PC-3 (cell line): Measurements from ENCODE around the gene UMODL1.

Experiments used
- EZH2phosphoT487 ChIP-seq: fragments of 300-600 bp; sonication (generic); IDR thresholded peaks from 2 replicates; pipeline ENCODE4 v1.6.1; 2018; ENCODE audit warnings: mild to moderate bottlenecking, antibody characterized with exemption, low read length, borderline replicate concordance
- TF ChIP-seq, protein P1 (sequence below): fragments of 300-600 bp; sonication (generic); conservative IDR thresholded peaks from 2 replicates; pipeline ENCODE4 v1.5.1; 2017; ENCODE audit warnings: antibody characterized with exemption, low read depth, mild to moderate bottlenecking, low read length

DNA sequence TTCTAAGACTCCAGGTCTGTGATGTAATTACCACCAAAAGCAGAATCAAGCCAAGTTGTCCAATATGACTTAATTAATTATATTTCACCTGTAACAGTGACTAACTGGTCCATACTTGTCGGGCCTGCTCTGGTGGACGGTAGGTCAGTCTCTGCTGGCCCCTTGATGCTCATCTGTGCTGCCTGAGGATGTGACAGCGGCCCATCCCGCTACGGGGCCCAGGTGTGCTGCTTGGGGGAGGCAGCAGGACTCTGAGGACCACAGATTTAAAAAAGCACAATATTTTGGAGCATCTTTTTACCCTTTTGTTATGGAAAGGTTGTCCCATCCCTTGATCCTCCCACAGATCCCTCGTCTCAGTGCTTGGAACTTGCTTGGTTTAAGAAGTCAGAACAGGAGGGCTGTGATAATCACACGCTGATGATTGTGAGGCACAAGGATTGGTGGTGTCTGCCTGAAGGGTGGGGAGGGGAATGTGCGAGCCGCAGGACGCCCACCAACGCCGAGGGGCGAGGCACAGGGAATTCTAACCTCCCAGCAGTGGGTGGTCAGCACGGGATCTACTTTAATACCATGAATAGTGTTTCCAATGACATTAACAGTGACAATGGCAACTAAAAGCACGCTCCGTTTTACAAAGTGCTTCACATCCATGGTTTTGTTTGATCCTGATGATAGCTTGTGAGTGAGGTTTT lies 27.8 kb upstream of the UMODL1 start:
- TF ChIP-seq, protein P1, sequence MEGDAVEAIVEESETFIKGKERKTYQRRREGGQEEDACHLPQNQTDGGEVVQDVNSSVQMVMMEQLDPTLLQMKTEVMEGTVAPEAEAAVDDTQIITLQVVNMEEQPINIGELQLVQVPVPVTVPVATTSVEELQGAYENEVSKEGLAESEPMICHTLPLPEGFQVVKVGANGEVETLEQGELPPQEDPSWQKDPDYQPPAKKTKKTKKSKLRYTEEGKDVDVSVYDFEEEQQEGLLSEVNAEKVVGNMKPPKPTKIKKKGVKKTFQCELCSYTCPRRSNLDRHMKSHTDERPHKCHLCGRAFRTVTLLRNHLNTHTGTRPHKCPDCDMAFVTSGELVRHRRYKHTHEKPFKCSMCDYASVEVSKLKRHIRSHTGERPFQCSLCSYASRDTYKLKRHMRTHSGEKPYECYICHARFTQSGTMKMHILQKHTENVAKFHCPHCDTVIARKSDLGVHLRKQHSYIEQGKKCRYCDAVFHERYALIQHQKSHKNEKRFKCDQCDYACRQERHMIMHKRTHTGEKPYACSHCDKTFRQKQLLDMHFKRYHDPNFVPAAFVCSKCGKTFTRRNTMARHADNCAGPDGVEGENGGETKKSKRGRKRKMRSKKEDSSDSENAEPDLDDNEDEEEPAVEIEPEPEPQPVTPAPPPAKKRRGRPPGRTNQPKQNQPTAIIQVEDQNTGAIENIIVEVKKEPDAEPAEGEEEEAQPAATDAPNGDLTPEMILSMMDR = no peak
- no peak for TF ChIP-seq EZH2phosphoT487
